ENCODE data around the gene SGMS1.

DNA sequence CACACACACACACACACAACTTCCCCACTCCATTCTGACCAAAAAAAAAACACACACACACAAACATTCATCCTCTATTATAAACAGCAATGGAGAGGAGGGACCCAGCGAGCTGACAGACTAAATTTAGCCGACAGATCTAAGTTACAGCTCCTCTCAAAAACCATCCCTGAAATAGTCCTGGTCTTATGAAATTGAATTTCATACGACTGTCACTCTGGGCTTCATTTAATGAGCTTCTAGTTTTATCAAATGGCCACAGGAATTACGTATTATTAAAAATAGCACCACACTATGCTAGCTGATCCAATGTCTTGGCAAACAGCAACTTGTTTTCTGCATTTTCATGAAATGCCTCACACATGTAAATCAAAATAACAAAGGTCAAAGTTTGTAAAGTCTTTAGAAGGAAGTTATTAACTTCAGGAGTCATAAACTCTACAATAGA is 241.2 kb downstream of the SGMS1 start:
- no peak for TF ChIP-seq POLR2A (IDR thresholded peaks at IDR 0.05; ENCODE audit: low read depth)
- TF ChIP-seq, protein P1, sequence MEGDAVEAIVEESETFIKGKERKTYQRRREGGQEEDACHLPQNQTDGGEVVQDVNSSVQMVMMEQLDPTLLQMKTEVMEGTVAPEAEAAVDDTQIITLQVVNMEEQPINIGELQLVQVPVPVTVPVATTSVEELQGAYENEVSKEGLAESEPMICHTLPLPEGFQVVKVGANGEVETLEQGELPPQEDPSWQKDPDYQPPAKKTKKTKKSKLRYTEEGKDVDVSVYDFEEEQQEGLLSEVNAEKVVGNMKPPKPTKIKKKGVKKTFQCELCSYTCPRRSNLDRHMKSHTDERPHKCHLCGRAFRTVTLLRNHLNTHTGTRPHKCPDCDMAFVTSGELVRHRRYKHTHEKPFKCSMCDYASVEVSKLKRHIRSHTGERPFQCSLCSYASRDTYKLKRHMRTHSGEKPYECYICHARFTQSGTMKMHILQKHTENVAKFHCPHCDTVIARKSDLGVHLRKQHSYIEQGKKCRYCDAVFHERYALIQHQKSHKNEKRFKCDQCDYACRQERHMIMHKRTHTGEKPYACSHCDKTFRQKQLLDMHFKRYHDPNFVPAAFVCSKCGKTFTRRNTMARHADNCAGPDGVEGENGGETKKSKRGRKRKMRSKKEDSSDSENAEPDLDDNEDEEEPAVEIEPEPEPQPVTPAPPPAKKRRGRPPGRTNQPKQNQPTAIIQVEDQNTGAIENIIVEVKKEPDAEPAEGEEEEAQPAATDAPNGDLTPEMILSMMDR (IDR thresholded peaks at IDR 0.05) = no peak
